HG02840 (cell line): ENCODE data around the gene RPLP1.

Source experiments
- ATAC-seq: cut with Tn5 transposase; IDR thresholded peaks from one replicate; pipeline ENCODE4 v1.9.1; 2021; ENCODE audit warnings: mild to moderate bottlenecking, moderate library complexity, moderate number of reproducible peaks; ENCODE audit not compliant: unreplicated experiment, low FRiP score

The RPLP1 gene

DNA sequence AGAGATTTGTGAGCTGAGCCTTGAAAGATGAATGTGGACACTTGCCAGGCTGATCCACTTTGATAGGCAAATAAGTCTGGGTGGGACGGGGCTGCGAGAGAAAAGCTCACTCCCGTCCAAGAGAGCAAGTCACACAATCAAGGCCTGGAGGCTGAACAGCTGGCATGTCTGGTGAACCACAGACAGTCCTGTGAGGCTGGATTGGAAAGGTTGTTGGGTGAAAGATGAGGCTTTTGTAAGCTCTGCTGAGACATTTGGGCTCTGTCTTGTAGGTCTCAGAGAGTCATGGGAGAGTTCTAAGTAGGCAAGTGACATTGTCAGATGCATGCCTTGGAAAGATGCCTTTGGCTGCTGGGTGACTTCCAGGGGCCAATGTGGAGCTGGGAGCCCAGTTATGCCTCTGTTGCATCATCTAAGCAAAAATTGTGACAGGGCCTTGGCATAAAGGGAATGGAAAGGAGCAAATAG is 38.5 kb downstream of the RPLP1 start:
- no peak for ATAC-seq

DNA sequence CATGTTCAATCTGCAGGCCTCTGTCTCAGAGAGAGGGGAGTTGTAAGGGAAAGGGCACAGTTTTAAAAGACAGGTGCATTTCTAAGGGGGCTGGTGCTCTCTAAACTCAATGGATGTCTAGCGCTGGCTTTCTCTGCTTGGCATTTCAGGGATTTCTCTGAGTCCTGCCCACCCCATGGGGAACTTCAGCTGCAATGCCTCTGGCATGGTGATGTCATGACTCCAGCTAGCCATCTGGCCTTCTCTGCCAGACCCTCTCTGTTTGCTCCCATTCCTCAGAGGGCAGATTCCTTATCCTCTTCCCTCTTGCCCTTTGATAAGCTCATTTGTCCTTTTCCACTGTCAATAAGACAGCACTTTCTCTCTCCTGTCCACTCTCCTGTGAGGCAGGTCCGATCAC is 40.8 kb downstream of the RPLP1 start:
- no peak for ATAC-seq

DNA sequence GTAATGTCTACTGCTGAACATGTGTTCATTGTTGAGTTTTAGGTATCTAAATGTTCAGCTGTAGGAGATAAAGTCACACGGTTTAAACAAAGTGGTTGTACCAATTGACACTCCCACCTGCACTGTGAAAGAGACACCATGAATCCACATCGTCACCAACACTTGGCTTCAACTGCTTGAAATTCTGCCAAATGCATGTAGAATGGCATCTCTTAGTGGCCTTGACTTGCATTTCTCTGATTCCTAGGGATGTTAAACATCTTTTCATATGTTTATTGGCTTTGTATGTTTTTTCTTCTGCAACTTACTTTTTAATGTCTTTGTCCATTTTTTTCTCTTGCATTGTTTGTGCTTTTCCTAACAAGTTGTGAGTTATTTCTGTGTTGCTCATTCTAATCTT is 43.4 kb downstream of the RPLP1 start:
- no peak for ATAC-seq

DNA sequence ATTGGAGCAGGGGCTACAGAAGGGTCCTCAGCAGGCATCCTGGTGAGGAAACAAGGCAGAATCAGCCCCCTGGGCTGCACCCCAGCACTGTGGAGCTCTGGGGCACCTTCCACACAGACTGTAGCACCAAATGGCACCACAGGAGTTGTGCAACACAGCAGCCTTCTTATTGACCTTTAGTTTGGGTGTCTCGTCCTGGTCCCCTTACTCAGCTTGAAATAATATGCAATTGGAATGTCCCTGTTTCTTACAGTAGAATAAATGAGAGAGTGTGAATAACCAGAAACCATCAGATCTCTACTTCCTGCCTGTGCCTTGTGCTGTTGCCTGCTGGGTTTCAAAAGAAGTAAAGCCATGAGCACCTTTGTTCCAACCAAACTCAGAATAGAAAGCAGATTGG is 44.5 kb downstream of the RPLP1 start:
- ATAC-seq = no peak

DNA sequence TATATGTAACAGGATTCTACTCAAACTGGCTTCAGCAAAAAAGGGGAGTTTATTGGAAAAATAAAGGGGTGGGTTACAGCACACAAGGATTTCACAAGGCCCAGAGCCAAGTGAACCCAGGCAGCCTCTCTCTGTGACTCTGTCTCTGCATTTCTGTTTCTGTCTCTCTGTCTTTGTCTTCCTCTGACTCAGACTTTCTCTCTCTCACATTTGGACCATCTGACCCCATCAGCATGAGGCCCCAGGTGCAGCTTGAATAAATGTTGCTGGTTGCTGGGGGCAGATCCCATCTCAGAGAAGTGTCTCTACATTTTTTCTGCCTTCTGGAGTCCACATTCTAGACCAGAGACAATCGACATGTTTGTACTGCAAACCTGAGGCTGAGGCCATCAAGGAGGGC is 45.0 kb downstream of the RPLP1 start:
- no peak for ATAC-seq

DNA sequence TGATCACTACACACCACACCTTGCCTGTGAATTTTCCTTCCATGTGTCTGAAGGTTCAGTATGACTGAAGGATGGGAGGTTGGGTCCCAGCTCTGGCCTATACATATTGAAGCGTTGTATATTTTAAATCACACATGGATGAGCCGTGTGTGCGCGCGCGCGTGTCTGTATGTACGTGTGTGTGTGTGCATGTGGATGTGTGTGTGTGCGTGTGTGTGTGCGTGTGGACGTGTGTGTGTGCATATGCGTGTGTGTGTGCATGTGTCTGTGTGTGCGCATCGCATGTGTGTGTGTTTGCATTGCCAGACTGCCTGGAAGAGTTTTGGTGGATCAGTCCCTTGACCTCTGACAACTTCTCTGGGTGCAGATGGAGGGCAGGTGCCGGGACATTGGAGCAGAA is 45.7 kb downstream of the RPLP1 start:
- no peak for ATAC-seq

DNA sequence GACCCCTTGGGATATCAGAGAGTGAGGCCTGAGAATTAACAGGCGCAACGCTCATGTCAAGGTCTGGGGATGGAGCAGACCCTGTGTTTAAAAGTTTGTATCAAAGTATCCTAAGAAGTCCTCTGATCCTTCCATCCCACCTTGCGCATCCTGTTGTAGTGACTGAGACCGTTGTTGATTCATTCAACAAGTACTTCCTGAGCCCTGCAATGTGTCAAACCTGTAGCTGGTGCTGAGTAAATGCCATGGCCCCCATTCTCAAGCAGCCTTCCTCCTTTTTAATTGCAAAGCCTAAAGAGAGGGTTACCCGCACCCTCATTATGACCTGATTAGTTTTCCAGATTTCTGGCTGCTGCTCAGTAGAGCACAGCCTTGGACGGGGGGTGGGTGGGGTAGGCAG is 46.4 kb downstream of the RPLP1 start:
- ATAC-seq = no peak

DNA sequence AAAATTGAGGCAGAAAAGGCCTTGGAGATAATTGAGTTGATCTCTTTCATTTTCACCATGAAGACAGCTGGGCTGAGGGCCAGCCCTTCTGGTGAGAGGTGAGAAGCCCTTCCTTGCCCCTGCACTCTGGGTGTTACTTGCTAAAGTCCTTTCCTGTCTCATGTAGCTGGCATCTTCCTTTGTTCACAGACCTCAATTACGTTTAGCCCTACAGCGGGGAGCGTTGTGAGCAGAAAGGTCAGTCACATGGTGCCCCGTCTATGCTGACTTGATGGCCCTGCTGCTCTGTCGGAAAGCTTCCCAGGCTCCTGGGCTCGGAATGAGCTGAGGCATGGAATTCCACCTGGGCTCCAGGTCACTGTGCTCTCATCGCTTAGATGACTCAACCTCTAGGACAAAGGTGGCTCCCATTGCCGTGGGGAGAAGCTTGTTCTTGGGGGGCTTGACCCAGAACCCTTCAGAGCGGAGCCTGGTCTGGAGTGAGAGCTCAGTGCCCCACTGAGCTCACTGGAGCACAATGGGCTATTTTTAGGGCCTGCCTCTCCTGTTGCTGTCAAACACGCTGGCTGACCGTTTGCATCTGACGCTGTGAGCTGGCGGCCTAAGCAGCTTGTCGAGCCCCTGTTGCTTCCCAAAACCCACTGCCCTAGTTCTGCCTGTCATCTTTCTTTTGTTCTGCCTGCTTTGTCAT is 47.0 kb downstream of the RPLP1 start:
- ATAC-seq = no peak

DNA sequence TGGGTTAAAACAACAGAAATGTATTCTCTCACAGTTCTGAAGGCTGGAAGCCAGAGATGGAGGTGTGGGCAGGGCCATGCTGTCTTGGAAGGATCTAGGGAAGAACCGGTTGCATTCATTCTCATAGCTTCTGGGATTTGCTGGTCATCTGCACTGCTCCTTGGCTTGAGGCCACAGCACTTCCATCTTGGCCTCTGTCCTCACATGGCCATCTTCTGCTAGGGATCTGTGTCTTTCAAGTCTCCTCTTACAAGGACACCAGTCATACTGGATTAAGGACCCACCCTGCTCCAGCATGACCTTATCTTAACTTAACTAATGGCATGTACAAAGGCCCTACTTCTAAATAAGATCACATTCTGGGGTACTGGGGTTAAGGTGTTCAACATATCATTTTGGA is 47.7 kb downstream of the RPLP1 start:
- no peak for ATAC-seq

DNA sequence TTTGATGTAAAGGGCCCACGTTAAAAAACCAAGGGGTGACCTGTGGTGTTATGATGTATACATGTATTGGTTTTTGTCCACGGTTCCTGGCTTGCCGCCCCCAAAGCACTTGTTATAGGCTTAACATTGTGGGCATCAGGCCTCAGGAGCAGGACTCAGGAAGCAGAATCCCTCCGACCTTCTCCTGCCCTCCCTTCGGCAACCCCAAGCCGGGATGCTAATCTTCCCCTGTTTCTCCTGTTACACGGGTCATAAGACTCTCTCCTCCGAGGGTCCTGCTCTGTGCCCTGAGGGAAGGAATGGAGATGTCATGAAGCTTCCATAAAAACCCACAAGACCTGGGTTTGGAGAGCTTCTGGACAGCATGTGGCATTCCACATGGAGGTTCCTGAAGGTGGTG is 48.8 kb downstream of the RPLP1 start:
- ATAC-seq = no peak

DNA sequence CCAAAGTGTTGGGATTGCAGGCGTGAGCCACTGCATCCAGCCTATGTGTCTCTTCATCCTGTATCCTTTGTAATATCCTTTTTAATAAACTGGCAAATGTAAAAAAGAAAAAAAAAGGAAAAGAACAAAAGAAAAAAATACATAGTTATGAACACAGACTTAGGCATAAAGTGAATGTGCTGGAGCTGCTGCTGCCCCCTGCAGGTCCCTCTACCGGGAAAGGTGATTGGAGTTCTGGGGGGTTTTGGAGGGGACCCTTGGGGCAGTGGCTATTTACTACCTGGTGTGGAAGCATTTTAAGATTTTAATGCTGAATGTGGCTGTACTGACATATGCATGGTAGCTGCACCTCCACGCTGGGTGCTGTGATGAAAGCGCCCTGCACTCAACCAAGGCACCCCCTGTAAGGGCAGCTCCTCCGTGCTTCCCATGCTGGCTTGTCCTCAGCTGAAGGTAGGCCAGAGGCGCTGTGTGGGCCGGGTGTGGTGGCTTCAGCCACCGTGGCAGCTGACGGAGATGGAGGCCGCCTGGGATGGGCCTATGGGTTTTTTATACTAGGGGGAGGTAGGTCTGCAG is 49.9 kb downstream of the RPLP1 start:
- no peak for ATAC-seq

DNA sequence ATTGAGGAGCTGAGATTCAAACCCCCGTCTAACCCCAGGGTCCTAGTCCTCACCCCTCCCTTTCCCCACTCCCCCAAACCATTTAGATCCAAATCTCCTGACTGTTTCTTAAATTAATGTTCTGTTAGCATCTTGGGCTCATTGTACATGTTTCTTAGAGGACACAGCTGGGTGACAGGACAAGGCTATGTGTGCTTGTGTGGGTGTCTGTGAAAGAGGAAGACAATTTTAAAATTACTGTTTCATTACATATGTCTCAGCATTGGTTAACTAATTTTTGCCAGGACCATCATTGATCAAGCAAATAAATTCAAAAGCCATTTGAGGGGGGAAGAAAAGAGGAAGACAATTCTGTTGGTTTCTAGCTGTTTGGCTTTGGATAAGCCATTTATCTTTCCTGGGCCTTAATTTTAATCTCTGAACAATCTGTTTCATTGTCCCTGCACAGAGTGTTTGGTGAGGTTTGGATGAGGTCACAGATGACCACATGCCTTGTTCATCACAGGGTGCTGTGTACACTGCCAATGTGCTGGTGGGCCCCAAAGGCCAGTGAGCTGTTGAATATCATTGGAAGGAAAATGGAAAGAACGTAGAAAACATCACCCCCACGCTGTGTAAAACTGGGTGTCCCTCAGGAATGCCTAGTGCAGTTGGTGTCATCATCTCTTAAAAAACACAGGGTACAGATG is 51.9 kb downstream of the RPLP1 start:
- ATAC-seq = no peak
